Endothelial cell of umbilical vein (primary cell): Measurements from ENCODE around the gene FGFR3. TPM values are rescaled to one million over a fixed set of nuclear protein-coding genes. Genes with fewer than 3 reads are reported as not detected.
A peak's percentile ranks its signal among the peaks of the same experiment; 100 is the strongest.

Source experiments
- BruUV-seq: library from RNA; stranded (reverse); fragments of 400-500 nt; replicated peaks from 2 replicates; lab custom pipeline; 2021; lab: Mats Ljungman, UMichigan
- CTCF ChIA-PET: fragments of 300-600, 350-600 bp; sonication (Branson Sonifier 250); formaldehyde crosslinking; loops from one replicate; lab custom pipeline; 2021; ENCODE audit warnings: antibody characterized with exemption, inconsistent platforms; lab: Charles Lee
- POLR2A ChIA-PET: fragments of 300-600, 350-600 bp; sonication (Branson Sonifier 250); formaldehyde crosslinking; loops from one replicate; lab custom pipeline; 2021; ENCODE audit warnings: antibody characterized with exemption, inconsistent platforms; lab: Charles Lee
- DNase-seq: peaks from one replicate; pipeline ENCODE4 v3.0.0-alpha.2; 2011; ENCODE audit warnings: low read depth, low spot score
- FAIRE-seq: peaks from 2 replicates; lab custom pipeline; 2011; peaks lifted over from hg19 to GRCh38; lab: Jason Lieb, UNC
- H2AFZ ChIP-seq: 2 replicates; pipeline ENCODE4 v1.6.0; 2012; ENCODE audit warnings: low read depth, low read length, control low read depth, inconsistent platforms
- H3K27ac ChIP-seq: 2 replicates; pipeline ENCODE4 v1.5.1; 2011; ENCODE audit warnings: low read depth, mild to moderate bottlenecking, control low read depth, low read length, moderate library complexity; ENCODE audit not compliant: insufficient read depth
- H3K27me3 ChIP-seq, 2 experiments: 2 replicates each; pipeline versions ENCODE4 v1.6.0 to v1.6.1; 2011; ENCODE audit warnings: low read length in 2 of 2, mixed read lengths in 1 of 2; ENCODE audit not compliant: control insufficient read depth in 2 of 2, insufficient read depth in 2 of 2
- H3K36me3 ChIP-seq, 2 experiments: 2 replicates in 1 of 2; 3 replicates in 1 of 2; pipeline ENCODE4 v1.5.1; 2011; ENCODE audit warnings: low read length in 2 of 2, mild to moderate bottlenecking in 1 of 2, moderate library complexity in 1 of 2; ENCODE audit not compliant: control insufficient read depth in 2 of 2, insufficient read depth in 2 of 2; ENCODE audit errors: extremely low read depth in 1 of 2
- H3K4me1 ChIP-seq: 3 replicates; pipeline ENCODE4 v1.5.1; 2011; ENCODE audit warnings: mild to moderate bottlenecking, low read length; ENCODE audit not compliant: control insufficient read depth, insufficient read depth; ENCODE audit errors: extremely low read depth
- H3K4me2 ChIP-seq: 2 replicates; pipeline ENCODE4 v1.6.1; 2011; ENCODE audit warnings: low read length, control low read depth, mixed read lengths; ENCODE audit not compliant: insufficient read depth
- H3K4me3 ChIP-seq, 3 experiments: fragments of 200-600 bp in 1 of 3; sonication (generic), shearing (Covaris generic) in 1 of 3; replicated peaks in 1 of 3; 2 replicates each; pipeline ENCODE4 v1.5.1; 2011 to 2016; ENCODE audit warnings: control low read depth in 3 of 3, low read length in 3 of 3, mild to moderate bottlenecking in 2 of 3, inconsistent platforms in 1 of 3, low read depth in 1 of 3, moderate library complexity in 1 of 3; ENCODE audit not compliant: insufficient read depth in 1 of 3
- H3K79me2 ChIP-seq: 2 replicates; pipeline ENCODE4 v1.6.0; 2012; ENCODE audit warnings: low read length, inconsistent platforms; ENCODE audit not compliant: control insufficient read depth, insufficient read depth
- H3K9ac ChIP-seq: replicated peaks from 2 replicates; pipeline ENCODE3; 2011; ENCODE audit warnings: low read length, control low read depth; ENCODE audit not compliant: insufficient read depth; ENCODE audit errors: extremely low read depth
- H3K9me1 ChIP-seq: replicated peaks from 3 replicates; pipeline ENCODE4 v1.6.0; 2011; ENCODE audit warnings: mild to moderate bottlenecking, low read length; ENCODE audit not compliant: control insufficient read depth, insufficient read depth; ENCODE audit errors: extremely low read depth
- H3K9me3 ChIP-seq: replicated peaks from 2 replicates; pipeline ENCODE4 v1.5.1; 2012; ENCODE audit warnings: low read length, inconsistent platforms; ENCODE audit not compliant: control insufficient read depth, insufficient read depth
- H4K20me1 ChIP-seq: replicated peaks from 2 replicates; pipeline ENCODE3; 2011; ENCODE audit warnings: mild to moderate bottlenecking, low read length; ENCODE audit not compliant: control insufficient read depth, insufficient read depth; ENCODE audit errors: extremely low read depth
- CTCF ChIP-seq, 2 donors: IDR thresholded peaks; 1 replicate in 1 of 2; 2 replicates in 1 of 2; pipeline ENCODE4 v1.5.1; 2011; ENCODE audit warnings: low read length in 2 of 2, mild to moderate bottlenecking in 2 of 2, moderate library complexity in 2 of 2, control low read depth in 1 of 2, inconsistent platforms in 1 of 2, low read depth in 1 of 2; ENCODE audit not compliant: insufficient read depth in 1 of 2; ENCODE audit errors: extremely low read depth in 1 of 2
- EZH2 ChIP-seq: IDR thresholded peaks from 2 replicates; pipeline ENCODE4 v1.6.1; 2012; ENCODE audit warnings: borderline replicate concordance, low read depth, mild to moderate bottlenecking, moderate library complexity, low read length, inconsistent platforms; ENCODE audit not compliant: severe bottlenecking
- FOS ChIP-seq: IDR thresholded peaks from 2 replicates; pipeline ENCODE4 v1.6.1; 2011; ENCODE audit warnings: mild to moderate bottlenecking, low read length, moderate library complexity, borderline replicate concordance; ENCODE audit not compliant: insufficient read depth
- GATA2 ChIP-seq: IDR thresholded peaks from 2 replicates; pipeline ENCODE4 v1.7.0; 2011; ENCODE audit warnings: low read depth, mild to moderate bottlenecking, moderate library complexity, mixed read lengths, low read length; ENCODE audit not compliant: insufficient read length, insufficient read depth
- JUN ChIP-seq: IDR thresholded peaks from 2 replicates; pipeline ENCODE4 v1.6.1; 2011; ENCODE audit warnings: borderline replicate concordance, low read depth; ENCODE audit not compliant: insufficient read length, insufficient read depth
- MAX ChIP-seq: IDR thresholded peaks from 2 replicates; pipeline ENCODE4 v1.6.1; 2011; ENCODE audit not compliant: insufficient read depth, insufficient read length
- MYC ChIP-seq: IDR thresholded peaks from one replicate; pipeline ENCODE4 v1.6.1; 2011; ENCODE audit warnings: mild to moderate bottlenecking, low read depth, low read length
- POLR2A ChIP-seq: IDR thresholded peaks from 2 replicates; pipeline ENCODE4 v1.6.1; 2012; ENCODE audit warnings: low read depth, mild to moderate bottlenecking, control low read depth, low read length
- POLR2AphosphoS5 ChIP-seq: IDR thresholded peaks from 2 replicates; pipeline ENCODE4 v1.6.1; 2012; ENCODE audit warnings: low read depth, mild to moderate bottlenecking, control low read depth, low read length, moderate library complexity; ENCODE audit not compliant: insufficient read depth
- dilution Hi-C: fragments of 300-500 bp; cut with MboI; formaldehyde crosslinking; loops from one replicate; pipeline ENCODE4 v1.15.0; 2019; ENCODE audit warnings: low sequenced_read_pairs; ENCODE audit not compliant: extremely low pct_ligation_motif_present
- intact Hi-C: fragments of 100-400 bp; cut with micrococcal nuclease; formaldehyde crosslinking; loops from one replicate; pipeline ENCODE4 v1.10.0; 2022
- polyA plus RNA-seq, 4 experiments: library from polyadenylated mRNA; depleted of rRNA in 3 of 4; stranded (reverse) in 3 of 4; unstranded in 1 of 4; fragments of >200 nt; gene quantifications; 2 replicates each; pipeline versions ENCODE4 v1.2.1 to v1.2.3, GENCODE V29; 2011 to 2012; ENCODE audit warnings: missing spikeins in 1 of 4
- total RNA-seq: library from RNA; stranded (reverse); gene quantifications from 2 replicates; pipeline ENCODE4 v1.2.3, GENCODE V29; 2021

The FGFR3 gene
- total and polyA plus RNA-seq, 2 donors (not counting 3 experiments of a cell fraction or from before 2014, with no cell fraction given) = 0.73 to 1.2 TPM

GRCh38 chr4:1744552-1744951 lies 48.5 kb upstream of the FGFR3 start:
- CTCF ChIA-PET = interaction anchor here (1.8 to 6.0 kb wide), 3 partner anchors 17 to 167 kb away, joined by 5 to 198 read pairs (median 14); no protein-coding TSS in a partner anchor
- Histone ChIP-seq H3K9ac (no peak overlapping the region), H3K27me3 (no peaks in the 10 kb centered on the region), H2AFZ (no peak overlapping the region), H3K9me3 (no peaks in the 10 kb centered on the region), H4K20me1 (no peaks in the 10 kb centered on the region), H3K4me2 (no peak overlapping the region), H3K4me3 (no peak overlapping the region), H3K27ac (no peak overlapping the region), H3K4me1 (peaks cover 4% of the 10 kb centered on the region), H3K79me2 (no peaks in the 10 kb centered on the region), H3K9me1 (no peaks in the 10 kb centered on the region), H3K36me3 (peaks cover 8 to 24% of the 10 kb centered on the region in 2 experiments)
- POLR2A ChIA-PET = interaction anchor here (0.6 kb wide), 1 partner anchor 13 kb away, joined by 5 read pairs; no protein-coding TSS in a partner anchor
- BruUV-seq = TSS peak; percentile 43
- DNase-seq (no peak), FAIRE-seq (no peak)
- dilution Hi-C loops = no loop called here
- intact Hi-C loops = no loop called here
- no peak for TF ChIP-seq GATA2
- no peak for TF ChIP-seq FOS
- TF ChIP-seq EZH2 = no peak
- no peak for TF ChIP-seq MAX
- TF ChIP-seq POLR2AphosphoS5 = no peak
- TF ChIP-seq JUN = no peak
- TF ChIP-seq CTCF (IDR thresholded peaks at IDR 0.05; ENCODE audit: extremely low read depth in 1 of 2, insufficient read depth in 1 of 2, low read depth in 1 of 2, low read length in 2 of 2) = no peak
- no peak for TF ChIP-seq POLR2A
- no peak for TF ChIP-seq MYC
